Transverse colon (tissue), 3 donors: ENCODE measurements around the gene GPI.

Experiments used
- CTCF ChIP-seq, 5 experiments: fragments of 200-600 bp in 3 of 5; fragments of 450-650 bp in 2 of 5; sonication (generic) in 3 of 5; IDR thresholded peaks; 1 replicate in 2 of 5; 2 replicates in 3 of 5; pipeline ENCODE4 v1.5.1; 2016 to 2017; ENCODE audit warnings: antibody characterized with exemption in 5 of 5, inconsistent platforms in 3 of 5, mild to moderate bottlenecking in 2 of 5, moderate library complexity in 1 of 5
- POLR2A ChIP-seq: fragments of 450-650 bp; IDR thresholded peaks from one replicate; pipeline ENCODE4 v1.6.1; 2016; ENCODE audit warnings: antibody characterized with exemption, mild to moderate bottlenecking, moderate library complexity

- TF ChIP-seq CTCF (IDR thresholded peaks at IDR 0.05) (no peak), POLR2A (no peak)
Observed at GRCh38 chr19:34350161-34350561, 14.8 kb upstream of the GPI start.
